ENCODE measurements around the gene CCNY. TPM values are rescaled to one million over a fixed set of nuclear protein-coding genes. Genes with fewer than 3 reads are reported as not detected.

Gene CCNY
- total RNA-seq, 4 donors from 2014 or later: 21.7 to 27.7 (median 24.8) TPM

DNA sequence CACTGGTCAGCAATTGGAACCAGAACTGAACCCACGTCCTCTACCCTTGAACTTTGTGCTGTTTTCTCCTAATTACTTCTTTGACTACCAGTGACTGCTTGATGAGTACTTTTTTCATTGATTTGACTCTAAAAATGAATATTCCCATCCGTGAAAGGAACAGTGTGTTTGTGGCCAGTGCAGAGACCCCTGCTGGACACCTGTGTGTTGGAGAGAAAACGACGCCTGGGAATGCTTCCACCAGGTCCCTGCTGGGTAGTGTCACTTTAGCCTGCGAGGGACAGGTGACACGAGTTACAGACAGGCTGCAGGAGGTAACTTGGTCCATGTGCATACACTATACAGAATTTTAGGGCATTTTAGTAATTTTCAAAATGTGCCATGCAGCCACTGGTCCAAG, 262.1 kb downstream of the CCNY start:
- no peaks in the 10 kb centered on the region for H3K27me3 ChIP-seq
- no peak overlapping the region for H3K4me3 ChIP-seq
- TF ChIP-seq CTCF (IDR thresholded peaks at IDR 0.05) (peak in 2 of 6 experiments; percentile 17 to 21), POLR2A (IDR thresholded peaks at IDR 0.05) (no peak)
- no peak for DNase-seq
- no peaks in the 10 kb centered on the region for H3K4me1 ChIP-seq
- H3K27ac ChIP-seq: no peak overlapping the region
- H3K9me3 ChIP-seq: no peaks in the 10 kb centered on the region
- H3K36me3 ChIP-seq: no peaks in the 10 kb centered on the region

DNA sequence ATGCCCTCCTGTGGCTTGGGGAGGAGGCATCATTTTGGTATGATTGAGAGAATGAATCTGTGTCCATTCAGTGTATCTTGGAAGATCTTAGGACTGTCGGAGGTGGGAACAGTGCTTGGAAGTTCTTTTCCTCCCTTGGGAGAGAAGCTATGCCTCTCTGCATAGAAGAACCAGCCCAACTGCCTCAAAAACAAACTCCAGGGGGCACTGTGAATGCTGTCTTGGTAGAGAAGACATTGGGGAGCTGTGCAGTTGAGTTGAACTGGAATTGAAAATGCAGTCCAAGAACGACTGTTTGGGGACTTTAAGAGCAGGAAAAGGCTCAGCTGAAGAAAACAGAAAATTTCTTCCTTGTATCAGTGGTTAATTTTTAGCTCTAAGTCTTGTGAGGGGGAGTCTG, 263.9 kb downstream of the CCNY start:
- Histone ChIP-seq H3K36me3 (no peaks in the 10 kb centered on the region), H3K4me3 (no peak overlapping the region), H3K27ac (no peak overlapping the region), H3K9me3 (no peaks in the 10 kb centered on the region), H3K27me3 (no peaks in the 10 kb centered on the region), H3K4me1 (no peaks in the 10 kb centered on the region)
- DNase-seq: no peak
- TF ChIP-seq CTCF (IDR thresholded peaks at IDR 0.05): no peak
- TF ChIP-seq POLR2A (IDR thresholded peaks at IDR 0.05): no peak

GRCh38 chr10:35605191-35605590, 268.9 kb downstream of the CCNY start, which contains the start of gene GJD4:
Gene GJD4, plus strand, starts transcription at chr10:35605341. Its CDS starts 227 bp downstream, at chr10:35605568.
- no peak for DNase-seq
- no peaks in the 10 kb centered on the region for H3K36me3 ChIP-seq
- no peaks in the 10 kb centered on the region for H3K9me3 ChIP-seq
- H3K4me1 ChIP-seq: peaks cover 0 to 12% (median 0%) of the 10 kb centered on the region in 4 donors
- H3K27me3 ChIP-seq: peaks cover 0 to 11% of the 10 kb centered on the region in 2 donors
- H3K27ac ChIP-seq: no peak within 1 kb of the TSS
- H3K4me3 ChIP-seq: no peak within 1 kb of the TSS
- TF ChIP-seq CTCF (IDR thresholded peaks at IDR 0.05) (no peak), POLR2A (IDR thresholded peaks at IDR 0.05) (no peak)

DNA sequence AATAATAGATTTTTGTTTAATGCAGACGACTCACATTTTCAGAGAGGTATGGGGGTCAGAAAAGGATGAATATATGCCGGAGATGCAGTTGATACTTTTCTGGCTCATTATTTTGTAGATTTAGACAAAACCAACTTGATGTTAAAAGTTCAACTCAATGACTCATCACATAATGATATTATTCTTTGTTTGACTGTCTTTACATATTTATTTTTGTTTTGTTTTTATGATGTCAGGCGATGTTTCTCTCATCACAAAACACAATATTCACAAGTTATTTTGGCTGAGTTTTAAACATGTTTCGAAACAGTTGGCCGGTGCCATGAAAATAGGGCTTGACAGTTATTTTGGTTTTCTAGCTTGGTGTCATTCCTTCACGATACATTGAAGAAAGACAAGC, 270.1 kb downstream of the CCNY start:
- Histone ChIP-seq H3K4me3 (no peak overlapping the region), H3K4me1 (peaks cover 0 to 12% (median 0%) of the 10 kb centered on the region in 4 donors), H3K36me3 (no peaks in the 10 kb centered on the region), H3K27me3 (peaks cover 0 to 11% of the 10 kb centered on the region in 2 donors), H3K9me3 (no peaks in the 10 kb centered on the region), H3K27ac (no peak overlapping the region)
- no peak for DNase-seq
- no peak for TF ChIP-seq POLR2A (IDR thresholded peaks at IDR 0.05)
- TF ChIP-seq CTCF (IDR thresholded peaks at IDR 0.05): no peak

GRCh38 chr10:35607475-35608327, 271.4 kb downstream of the CCNY start:
- Histone ChIP-seq H3K4me1 (peaks cover 0 to 12% (median 0%) of the 10 kb centered on the region in 4 donors), H3K9me3 (no peaks in the 10 kb centered on the region), H3K36me3 (no peaks in the 10 kb centered on the region), H3K4me3 (peak overlapping the region; percentile 24 to 50 (median 32)), H3K27me3 (peaks cover 0 to 11% of the 10 kb centered on the region in 2 donors), H3K27ac (no peak overlapping the region)
- DNase-seq: no peak
- no peak for TF ChIP-seq CTCF (IDR thresholded peaks at IDR 0.05)
- TF ChIP-seq POLR2A (IDR thresholded peaks at IDR 0.05): no peak

All from Peyer's patch (tissue), 4 donors.